ENCODE measurements around the gene FCHSD2.

FCHSD2 gene

GRCh38 chr11:72932132-72932570 lies 210.0 kb downstream of the FCHSD2 start:
- H3K9me2 ChIP-seq (ENCODE audit: low read depth, low read length) = no peaks in the 10 kb centered on the region
- H2AFZ ChIP-seq (ENCODE audit: low read length) = no peak overlapping the region
- H3K27me3 ChIP-seq (ENCODE audit: insufficient read depth, low read length) = no peaks in the 10 kb centered on the region
- no peaks in the 10 kb centered on the region for H4K20me1 ChIP-seq (ENCODE audit: insufficient read depth, low read length)
- H3K79me2 ChIP-seq (ENCODE audit: insufficient read depth, low read length) = no peaks in the 10 kb centered on the region
- no peak overlapping the region for H3K4me3 ChIP-seq (ENCODE audit: low read depth, low read length, poor library complexity, severe bottlenecking)
- H3K4me1 ChIP-seq (ENCODE audit: insufficient read depth, low read length, severe bottlenecking) = peaks cover 7% of the 10 kb centered on the region
- no peak overlapping the region for H3K4me2 ChIP-seq (ENCODE audit: low read length)
- no peak overlapping the region for H3K27ac ChIP-seq (ENCODE audit: low read depth, low read length, poor library complexity, severe bottlenecking)
- no peak overlapping the region for H3K9ac ChIP-seq (ENCODE audit: low read length)
- TF ChIP-seq CTCF (IDR thresholded peaks at IDR 0.05; ENCODE audit: low read length) = no peak
- no peak for TF ChIP-seq EZH2 (IDR thresholded peaks at IDR 0.05; ENCODE audit: borderline replicate concordance, low read length)
- no peaks in the 10 kb centered on the region for H3K9me3 ChIP-seq (ENCODE audit: low read length)
- H3K36me3 ChIP-seq (ENCODE audit: insufficient read depth, low read length) = peaks cover 12% of the 10 kb centered on the region; the same call in 1 of the 2 replicates
- 0 out of 2 replicates have a peak, but pooled peaks cover 3% of the 10 kb centered on the region for H3F3A ChIP-seq (ENCODE audit: insufficient read depth, low read length)

DNA sequence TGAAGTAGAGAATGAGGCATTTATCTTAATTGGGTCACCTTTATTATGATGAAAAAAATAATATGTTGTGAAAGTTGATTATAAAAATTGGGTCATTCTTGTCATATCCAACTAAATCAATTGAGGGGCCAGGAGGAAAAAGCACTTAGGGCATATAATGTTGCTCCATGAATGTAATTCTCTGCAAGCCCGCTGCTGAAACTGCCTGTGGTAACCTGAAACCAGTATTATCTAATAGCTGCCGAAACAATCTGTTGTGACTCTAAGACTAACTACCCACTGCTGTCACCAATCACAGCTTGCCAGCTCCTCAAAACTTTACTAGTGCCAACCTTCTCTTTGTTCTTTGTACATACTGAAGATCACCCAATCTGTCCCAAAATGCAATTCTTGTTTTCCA lies 212.1 kb downstream of the FCHSD2 start:
- Histone ChIP-seq H3K4me2 (ENCODE audit: low read length) (no peak overlapping the region), H3K9me2 (ENCODE audit: low read depth, low read length) (no peaks in the 10 kb centered on the region), H2AFZ (ENCODE audit: low read length) (no peak overlapping the region), H3K27me3 (ENCODE audit: insufficient read depth, low read length) (no peaks in the 10 kb centered on the region), H3K4me1 (ENCODE audit: insufficient read depth, low read length, severe bottlenecking) (no peaks in the 10 kb centered on the region), H3K9ac (ENCODE audit: low read length) (no peak overlapping the region), H3K36me3 (ENCODE audit: insufficient read depth, low read length) (peaks cover 12% of the 10 kb centered on the region), H3K4me3 (ENCODE audit: low read depth, low read length, poor library complexity, severe bottlenecking) (no peak overlapping the region), H4K20me1 (ENCODE audit: insufficient read depth, low read length) (no peaks in the 10 kb centered on the region), H3K9me3 (ENCODE audit: low read length) (no peaks in the 10 kb centered on the region), H3K79me2 (ENCODE audit: insufficient read depth, low read length) (no peaks in the 10 kb centered on the region), H3K27ac (ENCODE audit: low read depth, low read length, poor library complexity, severe bottlenecking) (no peak overlapping the region), H3F3A (ENCODE audit: insufficient read depth, low read length) (no peaks in the 10 kb centered on the region)
- no peak for TF ChIP-seq EZH2 (IDR thresholded peaks at IDR 0.05; ENCODE audit: borderline replicate concordance, low read length)
- no peak for TF ChIP-seq CTCF (IDR thresholded peaks at IDR 0.05; ENCODE audit: low read length)

- H3K36me3 ChIP-seq (ENCODE audit: insufficient read depth, low read length) = peaks cover 10% of the 10 kb centered on the region
- no peaks in the 10 kb centered on the region for H3K79me2 ChIP-seq (ENCODE audit: insufficient read depth, low read length)
- H3K4me1 ChIP-seq (ENCODE audit: insufficient read depth, low read length, severe bottlenecking) = no peaks in the 10 kb centered on the region
- H3K9me3 ChIP-seq (ENCODE audit: low read length) = no peaks in the 10 kb centered on the region
- no peak overlapping the region for H3K4me2 ChIP-seq (ENCODE audit: low read length)
- TF ChIP-seq EZH2 (IDR thresholded peaks at IDR 0.05; ENCODE audit: borderline replicate concordance, low read length) (no peak), CTCF (IDR thresholded peaks at IDR 0.05; ENCODE audit: low read length) (no peak)
- H3K9ac ChIP-seq (ENCODE audit: low read length) = no peak overlapping the region
- no peak overlapping the region for H3K27ac ChIP-seq (ENCODE audit: low read depth, low read length, poor library complexity, severe bottlenecking)
- H3K27me3 ChIP-seq (ENCODE audit: insufficient read depth, low read length) = no peaks in the 10 kb centered on the region
- no peak overlapping the region for H2AFZ ChIP-seq (ENCODE audit: low read length)
- H3K9me2 ChIP-seq (ENCODE audit: low read depth, low read length) = no peaks in the 10 kb centered on the region
- no peaks in the 10 kb centered on the region for H3F3A ChIP-seq (ENCODE audit: insufficient read depth, low read length)
- H3K4me3 ChIP-seq (ENCODE audit: low read depth, low read length, poor library complexity, severe bottlenecking) = no peak overlapping the region
- no peaks in the 10 kb centered on the region for H4K20me1 ChIP-seq (ENCODE audit: insufficient read depth, low read length)
Observed at GRCh38 chr11:72929256-72929655, 212.9 kb downstream of the FCHSD2 start.

Measured in OCI-LY1 (cell line).